Measurements from ENCODE around the gene ETNK2. TPM values are rescaled to one million over a fixed set of nuclear protein-coding genes. Genes with fewer than 3 reads are reported as not detected.
A peak's percentile ranks its signal among the peaks of the same experiment; 100 is the strongest.

The ETNK2 gene
- total RNA-seq: 33.3 TPM
- polyA plus RNA-seq (ENCODE audit: insufficient read depth, low read depth, low replicate concordance): 166 TPM
- long read RNA-seq, donor 1, partial matches to known transcripts: 0 of 3 reads
- long read RNA-seq, donor 1, other reads (novel, unspliced or antisense): 0 of 3 reads
- long read RNA-seq, donor 2, transcript ETNK2-203 (8 exons, 2,434 nt): major isoform, 5 of 11 reads
- long read RNA-seq, donor 2, partial matches to known transcripts: 6 of 11 reads
- long read RNA-seq, donor 2, other reads (novel, unspliced or antisense): 0 of 11 reads
- long read RNA-seq, donor 3, partial matches to known transcripts: 0 of 2 reads
- long read RNA-seq, donor 3, other reads (novel, unspliced or antisense): 0 of 2 reads
- long read RNA-seq, donor 4, transcript ETNK2-203 (8 exons, 2,434 nt): major isoform, 6 of 6 reads
- long read RNA-seq, donor 4, partial matches to known transcripts: 0 of 6 reads
- long read RNA-seq, donor 4, other reads (novel, unspliced or antisense): 0 of 6 reads
- long read RNA-seq, donor 5: 0 reads
- long read RNA-seq, donor 6, transcript ETNK2-203 (8 exons, 2,434 nt): major isoform, 9 of 9 reads
- long read RNA-seq, donor 6, partial matches to known transcripts: 0 of 9 reads
- long read RNA-seq, donor 6, other reads (novel, unspliced or antisense): 0 of 9 reads
- long read RNA-seq, donor 7, transcript ETNK2-203 (8 exons, 2,434 nt): major isoform, 16 of 34 reads
- long read RNA-seq, donor 7, partial matches to known transcripts: 7 of 34 reads
- long read RNA-seq, donor 7, other reads (novel, unspliced or antisense): 7 of 34 reads
- long read RNA-seq, donor 8, transcript ETNK2-203 (8 exons, 2,434 nt): major isoform, 6 of 6 reads
- long read RNA-seq, donor 8, partial matches to known transcripts: 0 of 6 reads
- long read RNA-seq, donor 8, other reads (novel, unspliced or antisense): 0 of 6 reads
- long read RNA-seq, donor 9, partial matches to known transcripts: 8 of 13 reads
- long read RNA-seq, donor 9, other reads (novel, unspliced or antisense): 0 of 13 reads
- long read RNA-seq, donor 10, transcript ETNK2-203 (8 exons, 2,434 nt): major isoform, 6 of 12 reads
- long read RNA-seq, donor 10, partial matches to known transcripts: 6 of 12 reads
- long read RNA-seq, donor 10, other reads (novel, unspliced or antisense): 0 of 12 reads

GRCh38 chr1:204151552-204152309 lies at the start of gene ETNK2:
Gene ETNK2 (minus strand): TSS chr1:204152044. CDS start chr1:204151852, 192 bp downstream.
- no peak for FAIRE-seq
- peak; percentile 77 to 91 (median 86) for DNase-seq
- Histone ChIP-seq H3K27ac (ENCODE audit: low read depth in 2 of 2, low read length in 2 of 2) (peak within 1 kb of the TSS; percentile 87 to 94), H3K4me1 (ENCODE audit: control insufficient read depth in 2 of 3, insufficient read depth in 2 of 3, low read depth in 1 of 3, low read length in 3 of 3) (peaks cover 0 to 8% (median 0%) of the 10 kb centered on the region in 3 donors), H3K27me3 (ENCODE audit: control insufficient read depth, insufficient read depth, low read length) (no peaks in the 10 kb centered on the region), H3K9me3 (ENCODE audit: control insufficient read depth in 2 of 3, insufficient read depth in 1 of 3, low read length in 3 of 3) (no peaks in the 10 kb centered on the region), H3K4me3 (ENCODE audit: low read length in 3 of 3) (peak within 1 kb of the TSS; percentile 34 to 82 (median 80)), H3K36me3 (ENCODE audit: control insufficient read depth in 2 of 3, insufficient read depth in 3 of 3, low read length in 3 of 3) (peaks cover 0 to 3% (median 3%) of the 10 kb centered on the region in 3 donors), H3K9ac (ENCODE audit: low read length in 3 of 3) (peak within 1 kb of the TSS in 2 of 3 donors; percentile 76 to 85)
- intact Hi-C loops (cut with DNase I): no loop called here
- no peak for TF ChIP-seq CTCF (IDR thresholded peaks at IDR 0.05; ENCODE audit: borderline replicate concordance, extremely low read depth, insufficient read depth)

- no peak for FAIRE-seq
- H3K9me3 ChIP-seq (ENCODE audit: control insufficient read depth in 2 of 3, insufficient read depth in 1 of 3, low read length in 3 of 3): no peaks in the 10 kb centered on the region
- H3K4me3 ChIP-seq (ENCODE audit: low read length in 3 of 3): no peak overlapping the region
- no peaks in the 10 kb centered on the region for H3K36me3 ChIP-seq (ENCODE audit: control insufficient read depth in 2 of 3, insufficient read depth in 3 of 3, low read length in 3 of 3)
- intact Hi-C loops (cut with DNase I): no loop called here
- no peaks in the 10 kb centered on the region for H3K4me1 ChIP-seq (ENCODE audit: control insufficient read depth in 2 of 3, insufficient read depth in 2 of 3, low read depth in 1 of 3, low read length in 3 of 3)
- peak in 1 of 5 donors; percentile 18 for DNase-seq
- no peak for TF ChIP-seq CTCF (IDR thresholded peaks at IDR 0.05; ENCODE audit: borderline replicate concordance, extremely low read depth, insufficient read depth)
- H3K27ac ChIP-seq (ENCODE audit: low read depth in 2 of 2, low read length in 2 of 2): no peak overlapping the region
- no peak overlapping the region for H3K9ac ChIP-seq (ENCODE audit: low read length in 3 of 3)
- no peaks in the 10 kb centered on the region for H3K27me3 ChIP-seq (ENCODE audit: control insufficient read depth, insufficient read depth, low read length)
These were observed 49.6 kb upstream of the ETNK2 start for GRCh38 chr1:204201348-204202040.

- Histone ChIP-seq H3K9ac (ENCODE audit: low read length in 3 of 3) (no peak overlapping the region), H3K27ac (ENCODE audit: low read depth in 2 of 2, low read length in 2 of 2) (no peak overlapping the region), H3K9me3 (ENCODE audit: control insufficient read depth in 2 of 3, insufficient read depth in 1 of 3, low read length in 3 of 3) (peaks cover 0 to 3% (median 0%) of the 10 kb centered on the region in 3 donors), H3K4me1 (ENCODE audit: control insufficient read depth in 2 of 3, insufficient read depth in 2 of 3, low read depth in 1 of 3, low read length in 3 of 3) (no peaks in the 10 kb centered on the region), H3K36me3 (ENCODE audit: control insufficient read depth in 2 of 3, insufficient read depth in 3 of 3, low read length in 3 of 3) (no peaks in the 10 kb centered on the region), H3K4me3 (ENCODE audit: low read length in 3 of 3) (no peak overlapping the region), H3K27me3 (ENCODE audit: control insufficient read depth, insufficient read depth, low read length) (no peaks in the 10 kb centered on the region)
- FAIRE-seq: no peak
- TF ChIP-seq CTCF (IDR thresholded peaks at IDR 0.05; ENCODE audit: borderline replicate concordance, extremely low read depth, insufficient read depth): no peak
- intact Hi-C loops (cut with DNase I): no loop called here
- DNase-seq: peak in 1 of 5 donors; percentile 24
These were observed 47.7 kb upstream of the ETNK2 start for GRCh38 chr1:204199579-204199978.
